ENCODE measurements around the gene GJB4.

Gene GJB4

DNA sequence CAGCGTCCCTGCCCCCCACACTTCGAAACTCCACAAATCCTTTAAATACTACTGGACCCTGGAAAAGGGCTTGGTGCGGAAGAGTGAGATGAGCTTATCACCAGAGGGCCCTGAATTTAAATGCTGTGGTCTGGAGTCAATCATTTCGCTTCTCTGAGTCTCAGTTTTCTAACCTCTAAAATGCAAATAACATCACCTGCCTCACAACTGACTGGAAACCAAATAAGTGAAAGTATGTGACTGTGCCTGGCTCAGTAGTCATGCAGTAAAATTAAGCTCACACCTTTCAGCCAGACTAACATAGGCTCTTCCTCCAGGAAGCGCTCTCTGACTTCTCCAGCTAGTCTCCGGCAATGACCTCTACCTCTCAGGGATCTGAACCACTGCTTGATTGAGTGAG lies 37.5 kb downstream of the GJB4 start:
- no peak for TF ChIP-seq USF1 (IDR thresholded peaks at IDR 0.05)
- TF ChIP-seq EP300 (IDR thresholded peaks at IDR 0.05; ENCODE audit: borderline replicate concordance): no peak
- no peak for TF ChIP-seq ZBTB7A (IDR thresholded peaks at IDR 0.05; ENCODE audit: low read depth)
- TF ChIP-seq CEBPB (IDR thresholded peaks at IDR 0.05): no peak
- TF ChIP-seq FOXM1 (IDR thresholded peaks at IDR 0.05; ENCODE audit: borderline replicate concordance, low read depth): no peak
- TF ChIP-seq YY1 (IDR thresholded peaks at IDR 0.05; ENCODE audit: low read depth): no peak
- no peak for TF ChIP-seq EGR1 (IDR thresholded peaks at IDR 0.05)
- TF ChIP-seq CREB1 (IDR thresholded peaks at IDR 0.05; ENCODE audit: low read depth): no peak
- TF ChIP-seq TAF1 (IDR thresholded peaks at IDR 0.05; ENCODE audit: low read depth): no peak
- TF ChIP-seq, protein P1, sequence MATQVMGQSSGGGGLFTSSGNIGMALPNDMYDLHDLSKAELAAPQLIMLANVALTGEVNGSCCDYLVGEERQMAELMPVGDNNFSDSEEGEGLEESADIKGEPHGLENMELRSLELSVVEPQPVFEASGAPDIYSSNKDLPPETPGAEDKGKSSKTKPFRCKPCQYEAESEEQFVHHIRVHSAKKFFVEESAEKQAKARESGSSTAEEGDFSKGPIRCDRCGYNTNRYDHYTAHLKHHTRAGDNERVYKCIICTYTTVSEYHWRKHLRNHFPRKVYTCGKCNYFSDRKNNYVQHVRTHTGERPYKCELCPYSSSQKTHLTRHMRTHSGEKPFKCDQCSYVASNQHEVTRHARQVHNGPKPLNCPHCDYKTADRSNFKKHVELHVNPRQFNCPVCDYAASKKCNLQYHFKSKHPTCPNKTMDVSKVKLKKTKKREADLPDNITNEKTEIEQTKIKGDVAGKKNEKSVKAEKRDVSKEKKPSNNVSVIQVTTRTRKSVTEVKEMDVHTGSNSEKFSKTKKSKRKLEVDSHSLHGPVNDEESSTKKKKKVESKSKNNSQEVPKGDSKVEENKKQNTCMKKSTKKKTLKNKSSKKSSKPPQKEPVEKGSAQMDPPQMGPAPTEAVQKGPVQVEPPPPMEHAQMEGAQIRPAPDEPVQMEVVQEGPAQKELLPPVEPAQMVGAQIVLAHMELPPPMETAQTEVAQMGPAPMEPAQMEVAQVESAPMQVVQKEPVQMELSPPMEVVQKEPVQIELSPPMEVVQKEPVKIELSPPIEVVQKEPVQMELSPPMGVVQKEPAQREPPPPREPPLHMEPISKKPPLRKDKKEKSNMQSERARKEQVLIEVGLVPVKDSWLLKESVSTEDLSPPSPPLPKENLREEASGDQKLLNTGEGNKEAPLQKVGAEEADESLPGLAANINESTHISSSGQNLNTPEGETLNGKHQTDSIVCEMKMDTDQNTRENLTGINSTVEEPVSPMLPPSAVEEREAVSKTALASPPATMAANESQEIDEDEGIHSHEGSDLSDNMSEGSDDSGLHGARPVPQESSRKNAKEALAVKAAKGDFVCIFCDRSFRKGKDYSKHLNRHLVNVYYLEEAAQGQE (IDR thresholded peaks at IDR 0.05; ENCODE audit: low read depth): no peak
- TF ChIP-seq MAX (IDR thresholded peaks at IDR 0.05): no peak
- no peak for TF ChIP-seq TCF12 (IDR thresholded peaks at IDR 0.05; ENCODE audit: low read depth)
- no peak for TF ChIP-seq RAD21 (IDR thresholded peaks at IDR 0.05; ENCODE audit: low read depth)
- TF ChIP-seq TEAD4 (IDR thresholded peaks at IDR 0.05): no peak
- no peak for TF ChIP-seq NFIC (IDR thresholded peaks at IDR 0.05)

DNA sequence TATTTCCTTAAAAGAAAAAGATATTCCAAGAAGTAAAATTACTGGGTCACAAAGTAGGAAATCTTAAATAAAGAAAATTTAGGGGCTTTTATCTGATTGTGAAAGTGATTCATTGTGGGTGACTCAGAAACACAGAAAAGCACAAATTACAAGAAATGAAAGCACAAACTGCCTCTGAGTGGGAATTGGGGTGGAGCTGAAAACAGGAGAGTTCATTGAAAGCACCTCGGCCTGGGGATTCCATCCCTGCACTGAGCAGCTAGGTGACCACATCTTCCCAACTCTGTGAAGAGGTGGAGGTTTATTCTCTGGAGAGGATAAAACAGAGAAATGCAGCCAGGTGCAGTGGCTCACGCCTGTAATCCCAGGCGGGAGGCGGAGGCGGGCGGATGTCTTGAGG lies 40.7 kb downstream of the GJB4 start:
- no peak for TF ChIP-seq CEBPB (IDR thresholded peaks at IDR 0.05)
- no peak for TF ChIP-seq RAD21 (IDR thresholded peaks at IDR 0.05; ENCODE audit: low read depth)
- TF ChIP-seq CREB1 (IDR thresholded peaks at IDR 0.05; ENCODE audit: low read depth): no peak
- TF ChIP-seq USF1 (IDR thresholded peaks at IDR 0.05): no peak
- TF ChIP-seq MAX (IDR thresholded peaks at IDR 0.05): no peak
- TF ChIP-seq EGR1 (IDR thresholded peaks at IDR 0.05): no peak

DNA sequence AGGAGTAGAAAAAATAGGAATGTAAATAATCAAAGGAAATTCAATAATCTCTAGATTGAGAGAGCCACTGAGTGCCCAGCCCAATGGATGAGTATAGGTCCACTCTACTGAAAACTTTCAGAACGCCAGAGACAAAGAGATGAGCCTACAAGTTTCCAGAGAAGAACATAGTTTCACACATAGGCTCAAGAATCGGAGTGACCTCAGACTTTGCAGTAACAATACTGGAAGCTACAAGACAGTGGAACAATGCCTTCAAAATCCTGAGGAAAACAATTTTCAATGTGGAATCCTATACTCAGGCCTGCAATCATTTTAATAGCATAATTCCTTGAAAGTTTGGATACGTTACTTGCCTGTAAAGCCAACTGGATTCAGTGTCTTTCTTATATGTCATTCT lies 44.2 kb downstream of the GJB4 start:
- TF ChIP-seq NFIC (IDR thresholded peaks at IDR 0.05) (no peak), EGR1 (IDR thresholded peaks at IDR 0.05) (no peak), FOXM1 (IDR thresholded peaks at IDR 0.05; ENCODE audit: borderline replicate concordance, low read depth) (no peak), EP300 (IDR thresholded peaks at IDR 0.05; ENCODE audit: borderline replicate concordance) (no peak), TAF1 (IDR thresholded peaks at IDR 0.05; ENCODE audit: low read depth) (no peak), YY1 (IDR thresholded peaks at IDR 0.05; ENCODE audit: low read depth) (no peak), ZBTB7A (IDR thresholded peaks at IDR 0.05; ENCODE audit: low read depth) (no peak), USF1 (IDR thresholded peaks at IDR 0.05) (no peak), MAX (IDR thresholded peaks at IDR 0.05) (no peak), CEBPB (IDR thresholded peaks at IDR 0.05) (no peak), TEAD4 (IDR thresholded peaks at IDR 0.05) (no peak), CREB1 (IDR thresholded peaks at IDR 0.05; ENCODE audit: low read depth) (no peak), TCF12 (IDR thresholded peaks at IDR 0.05; ENCODE audit: low read depth) (no peak), RAD21 (IDR thresholded peaks at IDR 0.05; ENCODE audit: low read depth) (no peak)
- TF ChIP-seq, protein P1 (IDR thresholded peaks at IDR 0.05; ENCODE audit: low read depth): no peak

GRCh38 chr1:34806396-34806795 lies 46.9 kb downstream of the GJB4 start:
- TF ChIP-seq RAD21 (IDR thresholded peaks at IDR 0.05; ENCODE audit: low read depth) (no peak), FOXM1 (IDR thresholded peaks at IDR 0.05; ENCODE audit: borderline replicate concordance, low read depth) (no peak), TEAD4 (IDR thresholded peaks at IDR 0.05) (no peak), CEBPB (IDR thresholded peaks at IDR 0.05) (no peak), ZBTB7A (IDR thresholded peaks at IDR 0.05; ENCODE audit: low read depth) (no peak), TCF12 (IDR thresholded peaks at IDR 0.05; ENCODE audit: low read depth) (no peak), EGR1 (IDR thresholded peaks at IDR 0.05) (no peak), MAX (IDR thresholded peaks at IDR 0.05) (no peak)
- TF ChIP-seq, protein P1 (IDR thresholded peaks at IDR 0.05; ENCODE audit: low read depth): no peak
